ENCODE data around the gene CEBPG. TPM values are rescaled to one million over a fixed set of nuclear protein-coding genes. Genes with fewer than 3 reads are reported as not detected.

The CEBPG gene
- total RNA-seq, 1 donor from 2014 or later: 13.0 TPM

DNA sequence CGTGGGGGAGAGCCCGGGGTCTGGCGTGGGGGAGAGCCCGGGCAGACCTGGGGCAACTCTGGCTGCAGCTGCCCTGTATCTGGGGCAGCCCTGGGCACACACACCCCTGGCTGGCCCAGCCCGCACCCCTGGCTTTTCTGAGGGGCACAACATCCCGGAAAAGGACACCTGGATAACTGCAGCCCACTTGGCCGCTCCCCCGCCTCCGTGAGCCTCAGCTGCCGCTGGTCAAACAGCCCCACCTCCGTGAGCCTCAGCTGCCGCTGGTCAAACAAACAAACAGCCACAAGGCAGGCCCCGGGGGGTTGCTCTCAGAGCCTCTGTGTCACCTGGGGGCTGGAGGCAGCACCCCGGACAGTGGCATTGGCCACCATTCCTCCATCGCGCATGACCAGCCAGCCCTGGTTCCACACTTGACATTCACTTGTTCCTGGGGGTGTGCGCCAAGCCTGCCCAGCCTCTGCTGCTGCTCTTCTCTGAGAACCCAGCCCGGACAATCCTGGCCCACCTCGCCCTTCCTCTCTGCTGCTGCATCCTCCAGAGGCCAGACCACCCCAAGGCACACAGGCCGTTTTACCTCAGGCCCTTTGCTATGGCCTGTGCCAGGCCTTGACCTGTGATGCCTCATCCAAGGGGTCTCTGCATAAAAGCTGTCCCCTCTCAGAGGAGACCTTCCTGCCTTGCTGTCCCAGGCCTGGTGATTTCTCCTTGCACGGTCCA lies 19.9 kb downstream of the CEBPG start:
- TF ChIP-seq, protein P1, sequence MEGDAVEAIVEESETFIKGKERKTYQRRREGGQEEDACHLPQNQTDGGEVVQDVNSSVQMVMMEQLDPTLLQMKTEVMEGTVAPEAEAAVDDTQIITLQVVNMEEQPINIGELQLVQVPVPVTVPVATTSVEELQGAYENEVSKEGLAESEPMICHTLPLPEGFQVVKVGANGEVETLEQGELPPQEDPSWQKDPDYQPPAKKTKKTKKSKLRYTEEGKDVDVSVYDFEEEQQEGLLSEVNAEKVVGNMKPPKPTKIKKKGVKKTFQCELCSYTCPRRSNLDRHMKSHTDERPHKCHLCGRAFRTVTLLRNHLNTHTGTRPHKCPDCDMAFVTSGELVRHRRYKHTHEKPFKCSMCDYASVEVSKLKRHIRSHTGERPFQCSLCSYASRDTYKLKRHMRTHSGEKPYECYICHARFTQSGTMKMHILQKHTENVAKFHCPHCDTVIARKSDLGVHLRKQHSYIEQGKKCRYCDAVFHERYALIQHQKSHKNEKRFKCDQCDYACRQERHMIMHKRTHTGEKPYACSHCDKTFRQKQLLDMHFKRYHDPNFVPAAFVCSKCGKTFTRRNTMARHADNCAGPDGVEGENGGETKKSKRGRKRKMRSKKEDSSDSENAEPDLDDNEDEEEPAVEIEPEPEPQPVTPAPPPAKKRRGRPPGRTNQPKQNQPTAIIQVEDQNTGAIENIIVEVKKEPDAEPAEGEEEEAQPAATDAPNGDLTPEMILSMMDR (IDR thresholded peaks at IDR 0.05; ENCODE audit: borderline replicate concordance): no peak
- H3K9me3 ChIP-seq (replicated peaks): no peaks in the 10 kb centered on the region
- H3K27ac ChIP-seq (replicated peaks): peak overlapping the region; percentile 63
- peaks cover 96% of the 10 kb centered on the region for H3K4me1 ChIP-seq
- intact Hi-C loops (cut with micrococcal nuclease): no loop called here
- DNase-seq: peak; percentile 16
- no peak overlapping the region for H3K4me3 ChIP-seq
- H3K27me3 ChIP-seq (ENCODE audit: low read depth): no peaks in the 10 kb centered on the region
- H3K36me3 ChIP-seq: no peaks in the 10 kb centered on the region

DNA sequence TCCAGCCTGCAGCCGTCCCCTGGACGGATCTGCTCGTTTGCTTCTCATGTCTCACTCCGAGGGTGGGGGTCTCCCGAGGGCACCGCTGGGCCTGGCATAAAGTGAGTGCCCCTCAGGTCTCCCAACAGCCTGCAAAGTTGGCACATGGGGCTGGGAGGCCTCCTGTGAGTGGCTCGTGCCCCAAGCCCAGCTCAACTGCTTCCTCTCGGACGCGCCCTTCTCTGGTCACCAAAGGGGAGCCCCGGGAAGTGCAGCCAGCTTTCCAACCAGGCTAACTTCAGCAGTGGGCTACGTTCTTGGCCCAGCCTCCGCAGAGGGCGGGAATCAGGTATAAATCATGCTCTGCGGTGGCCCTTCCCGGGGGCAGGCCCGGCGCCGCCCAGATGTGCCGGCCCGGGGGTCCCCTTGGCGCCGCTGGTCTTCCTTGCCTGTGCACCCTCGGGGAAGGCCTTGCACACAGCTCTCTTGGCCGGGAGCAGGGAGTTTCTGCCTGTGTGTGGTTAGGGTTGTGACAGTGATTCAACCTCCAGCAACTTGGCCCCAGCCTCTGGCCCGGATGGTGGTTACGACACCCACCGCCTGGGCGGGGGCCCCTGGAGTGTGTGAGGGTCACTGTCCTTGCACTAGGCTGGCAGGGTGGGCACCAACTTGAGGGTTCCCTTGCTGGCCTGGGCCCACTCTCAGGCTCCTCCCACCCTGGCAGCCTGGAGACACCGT lies 20.7 kb downstream of the CEBPG start:
- intact Hi-C loops (cut with micrococcal nuclease): no loop called here
- TF ChIP-seq, protein P1 (IDR thresholded peaks at IDR 0.05; ENCODE audit: borderline replicate concordance): no peak
- Histone ChIP-seq H3K4me1 (peaks cover 89% of the 10 kb centered on the region), H3K27me3 (ENCODE audit: low read depth) (no peaks in the 10 kb centered on the region), H3K4me3 (peak overlapping the region; percentile 9), H3K9me3 (replicated peaks) (no peaks in the 10 kb centered on the region), H3K36me3 (no peaks in the 10 kb centered on the region), H3K27ac (replicated peaks) (peak overlapping the region; percentile 63)
- peak; percentile 57 for DNase-seq

DNA sequence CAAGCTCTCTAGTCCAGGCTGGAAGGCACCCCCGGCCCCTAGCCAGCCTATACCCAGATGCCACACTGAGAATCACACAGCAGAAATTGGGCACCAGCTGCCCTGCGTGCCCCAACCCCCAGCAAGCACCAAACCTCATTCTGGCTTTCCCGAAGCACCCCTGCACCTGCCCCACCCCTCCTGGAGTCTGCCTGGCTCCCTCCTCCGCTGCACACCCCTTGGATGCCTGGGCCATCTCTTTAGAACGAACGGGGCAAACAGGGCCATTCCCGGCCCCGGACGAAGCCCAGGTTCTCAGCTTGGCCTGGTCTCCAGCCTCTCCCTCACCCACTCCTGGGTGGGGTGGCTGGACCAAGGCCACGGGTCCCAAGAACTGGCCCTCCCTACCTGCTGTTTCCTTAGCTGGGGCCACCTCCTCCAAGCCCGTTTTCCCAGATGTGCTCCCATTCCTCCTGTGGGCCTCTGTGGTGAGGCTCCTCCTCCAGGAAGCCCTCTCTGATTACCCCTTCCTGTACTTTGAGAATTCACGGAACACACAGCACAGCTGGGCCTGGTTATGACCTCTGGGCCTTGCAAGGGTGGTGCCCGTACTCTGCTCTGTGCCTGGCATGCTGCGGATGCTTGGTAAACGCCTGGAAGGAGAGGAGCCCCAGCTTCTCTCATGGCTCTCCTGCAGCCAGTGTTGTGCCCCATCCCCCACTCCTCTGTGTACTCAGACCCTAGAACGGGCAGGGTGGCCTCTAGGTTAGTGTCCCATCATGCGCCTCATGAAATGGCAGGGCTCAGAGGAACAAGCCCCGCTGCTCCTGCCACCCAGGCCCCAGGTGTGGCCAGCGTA lies 21.4 kb downstream of the CEBPG start:
- Histone ChIP-seq H3K4me1 (peaks cover 81% of the 10 kb centered on the region), H3K27me3 (ENCODE audit: low read depth) (no peaks in the 10 kb centered on the region), H3K27ac (replicated peaks) (peak overlapping the region; percentile 63), H3K9me3 (replicated peaks) (no peaks in the 10 kb centered on the region), H3K4me3 (peak overlapping the region; percentile 9), H3K36me3 (no peaks in the 10 kb centered on the region)
- TF ChIP-seq, protein P1 (IDR thresholded peaks at IDR 0.05; ENCODE audit: borderline replicate concordance): no peak
- peak; percentile 13 for DNase-seq
- intact Hi-C loops (cut with micrococcal nuclease): no loop called here

DNA sequence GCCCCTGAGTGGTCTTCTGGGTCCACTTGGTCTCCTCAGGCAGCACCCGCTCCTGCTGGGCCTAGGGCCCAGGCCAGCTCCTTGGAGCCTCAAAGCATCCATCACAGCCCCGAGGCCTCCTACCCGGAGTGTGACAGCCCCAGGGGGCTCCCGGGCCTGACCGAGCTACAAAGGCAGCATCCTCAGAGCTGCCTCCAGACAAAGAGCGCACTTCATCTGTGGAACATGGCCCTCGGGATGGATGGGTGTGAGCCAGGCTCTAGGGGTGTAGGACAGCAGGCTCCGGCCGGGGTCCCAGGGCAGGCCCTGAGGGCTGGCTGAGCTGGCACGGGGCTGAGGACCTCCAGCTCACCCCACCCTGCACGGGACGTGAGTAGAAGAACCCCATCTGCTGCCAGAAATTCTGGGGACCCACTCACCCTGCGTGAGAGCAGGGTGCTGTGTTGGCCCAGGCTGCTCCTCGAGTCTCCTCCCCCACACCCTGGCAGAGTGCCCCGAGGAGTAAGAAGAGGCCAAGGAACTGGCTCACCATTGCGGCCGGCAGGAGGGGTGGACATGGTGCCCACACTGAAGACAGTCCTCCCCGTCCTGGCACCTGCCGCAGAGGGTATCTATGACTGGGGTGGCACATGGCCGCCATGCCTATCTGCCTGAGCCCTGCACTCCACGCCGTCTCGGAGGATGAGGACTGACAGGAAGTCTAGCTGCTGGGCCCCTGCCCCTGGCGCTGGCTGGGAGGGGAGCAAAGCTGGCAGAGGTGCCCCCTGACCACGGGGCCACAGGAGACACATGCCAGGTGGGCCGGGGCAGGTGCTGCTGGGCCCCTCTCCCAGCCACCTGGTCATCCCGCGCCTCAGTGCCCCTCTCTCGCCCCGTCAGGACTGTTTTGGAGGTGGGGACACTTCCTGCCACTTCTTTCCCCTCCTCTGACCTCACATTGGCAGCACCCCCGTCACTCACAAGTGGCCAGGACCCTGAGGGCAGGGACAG lies 22.3 kb downstream of the CEBPG start:
- Histone ChIP-seq H3K4me3 (no peak overlapping the region), H3K4me1 (peaks cover 72% of the 10 kb centered on the region), H3K27ac (replicated peaks) (peak overlapping the region; percentile 63), H3K9me3 (replicated peaks) (no peaks in the 10 kb centered on the region), H3K36me3 (no peaks in the 10 kb centered on the region), H3K27me3 (ENCODE audit: low read depth) (no peaks in the 10 kb centered on the region)
- intact Hi-C loops (cut with micrococcal nuclease): no loop called here
- TF ChIP-seq, protein P1 (IDR thresholded peaks at IDR 0.05; ENCODE audit: borderline replicate concordance): no peak
- DNase-seq: peak; percentile 59

All from left ventricle myocardium inferior (tissue), 1 donor.